Measurements from ENCODE around the gene HDAC1. TPM values are rescaled to one million over a fixed set of nuclear protein-coding genes. Genes with fewer than 3 reads are reported as not detected.

HDAC1 gene
- total and polyA plus RNA-seq, 4 donors = 37.2 to 79.3 (median 67.3) TPM

Small RNAs within 50 kb of the gene (small RNA-seq; reads per million reads assigned to genes)
- gene RF00017 (ENCODE audit: low replicate concordance) = not detected
- gene RF00019 (ENCODE audit: low replicate concordance) = not detected

Other genes starting within 250 kb of the HDAC1 start
- 1 to 10 TPM; 2.9 to 7.2 TPM for gene TMEM39B, start 219.1 kb upstream of the HDAC1 start, total RNA-seq
- gene TMEM39B, start 219.1 kb upstream of the HDAC1 start, polyA plus RNA-seq (ENCODE audit: insufficient read length in 2 of 2) = 10 to 100 TPM; 18.1 to 22.2 TPM
- 10 to 100 TPM; 37.1 to 39.1 TPM for gene KPNA6, start 184.0 kb upstream of the HDAC1 start, total RNA-seq
- 10 to 100 TPM; 29.6 to 30.2 TPM for gene KPNA6, start 184.0 kb upstream of the HDAC1 start, polyA plus RNA-seq (ENCODE audit: insufficient read length in 2 of 2)
- 10 to 100 TPM; 31.8 to 52.0 TPM for gene TXLNA, start 112.4 kb upstream of the HDAC1 start, total RNA-seq
- gene TXLNA, start 112.4 kb upstream of the HDAC1 start, polyA plus RNA-seq (ENCODE audit: insufficient read length in 2 of 2) = 10 to 100 TPM; 29.3 to 34.6 TPM
- gene CCDC28B, start 91.5 kb upstream of the HDAC1 start, total RNA-seq = 10 to 100 TPM; 23.6 to 56.4 TPM
- 10 to 100 TPM; 79.1 to 82.2 TPM for gene CCDC28B, start 91.5 kb upstream of the HDAC1 start, polyA plus RNA-seq (ENCODE audit: insufficient read length in 2 of 2)
- 1 to 10 TPM; 3.3 to 6.4 TPM for gene IQCC, start 86.4 kb upstream of the HDAC1 start, total RNA-seq
- gene IQCC, start 86.4 kb upstream of the HDAC1 start, polyA plus RNA-seq (ENCODE audit: insufficient read length in 2 of 2) = 1 to 10 TPM; 6.5 to 8.7 TPM
- under 1 TPM in 1 of 2 donors, not detected in 1; 0.28 TPM for gene DCDC2B, start 83.0 kb upstream of the HDAC1 start, total RNA-seq
- 1 to 10 TPM in 1 of 2 donors, under 1 TPM in 1; 0.82 to 2.6 TPM for gene DCDC2B, start 83.0 kb upstream of the HDAC1 start, polyA plus RNA-seq (ENCODE audit: insufficient read length in 2 of 2)
- 10 to 100 TPM; 15.3 to 27.4 TPM for gene TMEM234, start 69.7 kb upstream of the HDAC1 start, total RNA-seq
- 10 to 100 TPM; 20.2 to 25.8 TPM for gene TMEM234, start 69.7 kb upstream of the HDAC1 start, polyA plus RNA-seq (ENCODE audit: insufficient read length in 2 of 2)
- 100 to 1,000 TPM in 1 of 2 donors, 10 to 100 TPM in 1; 94.9 to 185 TPM for gene EIF3I, start 69.7 kb upstream of the HDAC1 start, total RNA-seq
- 100 to 1,000 TPM; 162 to 171 TPM for gene EIF3I, start 69.7 kb upstream of the HDAC1 start, polyA plus RNA-seq (ENCODE audit: insufficient read length in 2 of 2)
- gene FAM167B, start 44.9 kb upstream of the HDAC1 start, total RNA-seq = 1 to 10 TPM in 1 of 2 donors, under 1 TPM in 1; 0.69 to 1.5 TPM
- gene FAM167B, start 44.9 kb upstream of the HDAC1 start, polyA plus RNA-seq (ENCODE audit: insufficient read length in 2 of 2) = 1 to 10 TPM; 2.7 to 3.1 TPM
- under 1 TPM; 0.22 to 0.50 TPM for gene LCK, start 40.8 kb upstream of the HDAC1 start, total RNA-seq
- under 1 TPM; 0.27 to 0.41 TPM for gene LCK, start 40.8 kb upstream of the HDAC1 start, polyA plus RNA-seq (ENCODE audit: insufficient read length in 2 of 2)
- 100 to 1,000 TPM; 159 to 231 TPM for gene MARCKSL1, start 44.1 kb downstream of the HDAC1 start, total RNA-seq
- 1,000 to 10,000 TPM; 1,221 to 1,348 TPM for gene MARCKSL1, start 44.1 kb downstream of the HDAC1 start, polyA plus RNA-seq (ENCODE audit: insufficient read length in 2 of 2)
- gene FAM229A, start 70.4 kb downstream of the HDAC1 start, total RNA-seq = 1 to 10 TPM; 1.1 to 5.8 TPM
- 10 to 100 TPM; 13.9 to 15.5 TPM for gene FAM229A, start 70.4 kb downstream of the HDAC1 start, polyA plus RNA-seq (ENCODE audit: insufficient read length in 2 of 2)
- gene TSSK3, start 70.5 kb downstream of the HDAC1 start, total RNA-seq = 1 to 10 TPM in 1 of 2 donors, under 1 TPM in 1; 0.59 to 2.4 TPM
- 1 to 10 TPM; 2.3 to 4.4 TPM for gene TSSK3, start 70.5 kb downstream of the HDAC1 start, polyA plus RNA-seq (ENCODE audit: insufficient read length in 2 of 2)
- gene BSDC1, start 102.4 kb downstream of the HDAC1 start, total RNA-seq = 10 to 100 TPM; 61.4 to 73.8 TPM
- 10 to 100 TPM; 78.8 to 85.1 TPM for gene BSDC1, start 102.4 kb downstream of the HDAC1 start, polyA plus RNA-seq (ENCODE audit: insufficient read length in 2 of 2)
- gene ZBTB8B, start 173.0 kb downstream of the HDAC1 start, total RNA-seq = 1 to 10 TPM; 3.1 to 6.8 TPM
- 1 to 10 TPM; 5.6 to 8.3 TPM for gene ZBTB8B, start 173.0 kb downstream of the HDAC1 start, polyA plus RNA-seq (ENCODE audit: insufficient read length in 2 of 2)
- gene ZBTB8A, start 247.3 kb downstream of the HDAC1 start, total RNA-seq = 10 to 100 TPM; 15.4 to 20.4 TPM
- 10 to 100 TPM; 11.8 to 11.9 TPM for gene ZBTB8A, start 247.3 kb downstream of the HDAC1 start, polyA plus RNA-seq (ENCODE audit: insufficient read length in 2 of 2)

Data from spinal cord (tissue), 4 donors.